ENCODE results near the gene PLD4.
"Not testable (repeated sequence)": the region's sequence is repeated elsewhere in the genome, so short reads cannot be mapped to it uniquely, and the experiment has no call there.

The PLD4 gene

GRCh38 chr14:104885973-104886689 is 38.5 kb upstream of the PLD4 start:
- no peak for DNase-seq (ENCODE audit: low spot score)

GRCh38 chr14:104886690-104887622 is 37.7 kb upstream of the PLD4 start:
- DNase-seq (ENCODE audit: low spot score): no peak

GRCh38 chr14:104887623-104888488 is 36.8 kb upstream of the PLD4 start:
- no peak for DNase-seq (ENCODE audit: low spot score)

- no peak for DNase-seq (ENCODE audit: low spot score)
Measured at GRCh38 chr14:104888489-104889374, 35.9 kb upstream of the PLD4 start.

- no peak for DNase-seq (ENCODE audit: low spot score)
Measured at GRCh38 chr14:104889375-104889757, 35.3 kb upstream of the PLD4 start.

- DNase-seq (ENCODE audit: low spot score): not testable (repeated sequence)
Measured at GRCh38 chr14:104890292-104890691, 34.4 kb upstream of the PLD4 start.

GRCh38 chr14:104891121-104891551 is 33.5 kb upstream of the PLD4 start:
- no peak for DNase-seq (ENCODE audit: low spot score)

- no peak for DNase-seq (ENCODE audit: low spot score)
Measured at GRCh38 chr14:104891664-104892530, 32.8 kb upstream of the PLD4 start.

- no peak for DNase-seq (ENCODE audit: low spot score)
Measured at GRCh38 chr14:104892531-104893434, 31.9 kb upstream of the PLD4 start.

GRCh38 chr14:104893435-104894207 is 31.1 kb upstream of the PLD4 start:
- DNase-seq (ENCODE audit: low spot score): no peak

GRCh38 chr14:104894331-104895206 is 30.1 kb upstream of the PLD4 start:
- DNase-seq (ENCODE audit: low spot score): no peak

- DNase-seq (ENCODE audit: low spot score): no peak
Measured at GRCh38 chr14:104895207-104895785, 29.4 kb upstream of the PLD4 start.

GRCh38 chr14:104895786-104896661 is 28.7 kb upstream of the PLD4 start:
- DNase-seq (ENCODE audit: low spot score): no peak

- no peak for DNase-seq (ENCODE audit: low spot score)
Measured at GRCh38 chr14:104897330-104898194, 27.1 kb upstream of the PLD4 start.

- no peak for DNase-seq (ENCODE audit: low spot score)
Measured at GRCh38 chr14:104898195-104898558, 26.5 kb upstream of the PLD4 start.

Data from putamen (tissue), 1 donor.